PC-3 (cell line): ENCODE results near the gene ST3GAL2. TPM values are rescaled to one million over a fixed set of nuclear protein-coding genes. Genes with fewer than 3 reads are reported as not detected.
"Not testable (repeated sequence)": the region's sequence is repeated elsewhere in the genome, so short reads cannot be mapped to it uniquely, and the experiment has no call there.

ENCODE experiments used
- ATAC-seq: fragments of 200-7000 bp; cut with Tn5 transposase; 2 replicates; pipeline ENCODE4 v1.9.1; 2020; ENCODE audit warnings: mild to moderate bottlenecking, moderate library complexity
- BruUV-seq: library from RNA; stranded (reverse); fragments of 400-500 nt; replicated peaks from 2 replicates; lab custom pipeline; 2021; lab: Mats Ljungman, UMichigan
- CTCF ChIA-PET: fragments of 300-600 bp; sonication (Branson Sonifier 250); formaldehyde crosslinking; loops from one replicate; lab custom pipeline; 2022; ENCODE audit warnings: antibody characterized with exemption; lab: Charles Lee
- POLR2A ChIA-PET: fragments of 300-600 bp; sonication (Branson Sonifier 250); formaldehyde crosslinking; loops from one replicate; lab custom pipeline; 2022; ENCODE audit warnings: antibody characterized with exemption; ENCODE audit not compliant: unreplicated experiment; lab: Charles Lee
- DNase-seq: peaks from one replicate; pipeline ENCODE4 v3.0.0-alpha.2; 2015
- H2AFZ ChIP-seq: fragments of 300-600 bp; sonication (generic); 2 replicates; pipeline ENCODE4 v1.6.0; 2016; ENCODE audit warnings: antibody characterized with exemption, low read length
- H3F3A ChIP-seq: fragments of 300-600 bp; sonication (generic); one replicate; pipeline ENCODE4 v1.6.0; 2017; ENCODE audit warnings: antibody characterized with exemption, low read length, control low read depth, mild to moderate bottlenecking; ENCODE audit not compliant: unreplicated experiment
- H3K27ac ChIP-seq: fragments of 300-600 bp; sonication (generic); 2 replicates; pipeline ENCODE4 v1.5.1; 2016; ENCODE audit warnings: mild to moderate bottlenecking, low read length
- H3K27me3 ChIP-seq: fragments of 300-600 bp; sonication (generic); 2 replicates; pipeline ENCODE4 v1.6.1; 2016; ENCODE audit warnings: low read length, mixed read lengths
- H3K36me3 ChIP-seq: fragments of 300-600 bp; sonication (generic); 2 replicates; pipeline ENCODE4 v1.6.1; 2016; ENCODE audit warnings: low read depth, mixed run types, low read length, mixed read lengths
- H3K4me1 ChIP-seq: fragments of 300-600 bp; sonication (generic); 2 replicates; pipeline ENCODE4 v1.5.1; 2016; ENCODE audit warnings: low read length; ENCODE audit not compliant: insufficient read depth
- H3K4me2 ChIP-seq: fragments of 300-600 bp; sonication (generic); 2 replicates; pipeline ENCODE4 v1.6.0; 2016; ENCODE audit warnings: low read length
- H3K4me3 ChIP-seq: fragments of 300-600 bp; sonication (generic); 2 replicates; pipeline ENCODE4 v1.5.1; 2016; ENCODE audit warnings: mild to moderate bottlenecking, low read length, mixed read lengths
- H3K79me2 ChIP-seq: fragments of 300-600 bp; sonication (generic); 2 replicates; pipeline ENCODE4 v1.6.1; 2017; ENCODE audit warnings: low read length, mixed read lengths
- H3K9ac ChIP-seq: fragments of 300-600 bp; sonication (generic); 2 replicates; pipeline ENCODE4 v1.6.0; 2016; ENCODE audit warnings: mild to moderate bottlenecking, low read length
- H3K9me2 ChIP-seq: fragments of 300-600 bp; sonication (generic); replicated peaks from 2 replicates; pipeline ENCODE4 v1.6.1; 2016; ENCODE audit warnings: mixed run types, low read length, mixed read lengths
- H3K9me3 ChIP-seq: fragments of 300-600 bp; sonication (generic); 2 replicates; pipeline ENCODE4 v1.6.1; 2016; ENCODE audit warnings: low read length, mixed read lengths
- H4K20me1 ChIP-seq: fragments of 300-600 bp; sonication (generic); 2 replicates; pipeline ENCODE4 v1.6.1; 2016; ENCODE audit warnings: low read length, mixed read lengths
- EZH2 ChIP-seq: fragments of 300-600 bp; sonication (generic); IDR thresholded peaks from one replicate; pipeline ENCODE4 v1.6.1; 2017; ENCODE audit warnings: antibody characterized with exemption, mild to moderate bottlenecking, low read length; ENCODE audit not compliant: unreplicated experiment
- EZH2phosphoT487 ChIP-seq: fragments of 300-600 bp; sonication (generic); IDR thresholded peaks from 2 replicates; pipeline ENCODE4 v1.6.1; 2018; ENCODE audit warnings: mild to moderate bottlenecking, antibody characterized with exemption, low read length, borderline replicate concordance
- intact Hi-C: fragments of 100-400 bp; cut with micrococcal nuclease; formaldehyde crosslinking; loops from 2 replicates; pipeline ENCODE4 v1.9.0; 2023
- total RNA-seq: library from RNA; depleted of rRNA; stranded (reverse); fragments of >200 nt; gene quantifications from 2 replicates; pipeline ENCODE4 v1.2.3, GENCODE V29; 2014
- TF ChIP-seq, protein P1 (sequence below): fragments of 300-600 bp; sonication (generic); conservative IDR thresholded peaks from 2 replicates; pipeline ENCODE4 v1.5.1; 2017; ENCODE audit warnings: antibody characterized with exemption, low read depth, mild to moderate bottlenecking, low read length

The ST3GAL2 gene
- total RNA-seq, 1 experiment from 2014 or later, result 9.8 TPM

DNA sequence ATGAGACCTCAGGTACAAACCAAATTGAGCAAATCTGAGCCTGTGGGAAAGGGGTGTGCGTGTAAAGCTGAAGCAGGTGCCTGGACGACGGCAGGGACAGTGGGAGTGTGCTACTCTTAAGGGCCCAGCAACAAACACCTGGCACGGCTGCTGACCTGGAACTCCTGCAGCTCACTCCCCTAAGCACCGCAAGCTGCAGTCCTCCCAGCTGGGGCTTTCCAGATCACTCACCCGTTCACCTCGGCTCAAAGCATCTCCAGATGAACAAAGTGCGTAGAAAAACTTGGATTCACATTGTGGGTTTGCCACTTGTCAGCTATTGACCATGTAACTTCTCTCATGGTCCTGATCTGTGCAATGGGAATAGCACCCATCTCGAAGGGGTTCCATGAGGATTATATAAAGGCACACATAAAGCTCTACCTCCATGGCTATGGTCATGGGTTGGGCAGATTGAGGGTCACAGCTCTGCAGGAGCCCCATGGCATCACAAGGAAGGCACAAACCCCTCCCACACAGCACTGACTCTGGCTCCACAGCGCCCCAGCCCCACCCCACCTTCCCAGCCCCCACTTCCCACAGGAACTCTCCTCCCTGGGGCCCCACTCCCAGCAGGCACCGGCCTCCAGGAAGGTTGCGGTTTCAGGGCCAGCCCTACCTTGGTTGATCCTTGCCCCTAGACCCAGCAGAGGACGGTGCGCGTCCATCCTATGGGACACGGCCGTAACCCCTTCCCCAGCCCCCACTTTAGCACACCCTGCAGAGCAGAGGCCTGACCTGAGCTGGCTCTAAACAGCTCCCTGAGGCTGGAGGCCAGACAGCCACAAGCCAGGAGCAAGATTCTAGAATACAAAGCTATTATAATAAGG, 21.9 kb downstream of the ST3GAL2 start:
- ChIA-PET POLR2A (no interaction called here), CTCF (no interaction called here)
- Histone ChIP-seq H3K9me3 (no peaks in the 10 kb centered on the region), H3K4me2 (no peak overlapping the region), H4K20me1 (no peaks in the 10 kb centered on the region), H3K4me1 (no peaks in the 10 kb centered on the region), H3F3A (no peaks in the 10 kb centered on the region), H3K4me3 (no peak overlapping the region), H3K27me3 (no peaks in the 10 kb centered on the region), H3K79me2 (no peaks in the 10 kb centered on the region), H3K27ac (no peak overlapping the region), H2AFZ (no peak overlapping the region), H3K36me3 (no peaks in the 10 kb centered on the region), H3K9ac (no peak overlapping the region), H3K9me2 (no peaks in the 10 kb centered on the region)
- ATAC-seq, result no peak
- DNase-seq, result no peak
- no TSS peak for BruUV-seq
- TF ChIP-seq, protein P1, sequence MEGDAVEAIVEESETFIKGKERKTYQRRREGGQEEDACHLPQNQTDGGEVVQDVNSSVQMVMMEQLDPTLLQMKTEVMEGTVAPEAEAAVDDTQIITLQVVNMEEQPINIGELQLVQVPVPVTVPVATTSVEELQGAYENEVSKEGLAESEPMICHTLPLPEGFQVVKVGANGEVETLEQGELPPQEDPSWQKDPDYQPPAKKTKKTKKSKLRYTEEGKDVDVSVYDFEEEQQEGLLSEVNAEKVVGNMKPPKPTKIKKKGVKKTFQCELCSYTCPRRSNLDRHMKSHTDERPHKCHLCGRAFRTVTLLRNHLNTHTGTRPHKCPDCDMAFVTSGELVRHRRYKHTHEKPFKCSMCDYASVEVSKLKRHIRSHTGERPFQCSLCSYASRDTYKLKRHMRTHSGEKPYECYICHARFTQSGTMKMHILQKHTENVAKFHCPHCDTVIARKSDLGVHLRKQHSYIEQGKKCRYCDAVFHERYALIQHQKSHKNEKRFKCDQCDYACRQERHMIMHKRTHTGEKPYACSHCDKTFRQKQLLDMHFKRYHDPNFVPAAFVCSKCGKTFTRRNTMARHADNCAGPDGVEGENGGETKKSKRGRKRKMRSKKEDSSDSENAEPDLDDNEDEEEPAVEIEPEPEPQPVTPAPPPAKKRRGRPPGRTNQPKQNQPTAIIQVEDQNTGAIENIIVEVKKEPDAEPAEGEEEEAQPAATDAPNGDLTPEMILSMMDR, result no peak
- no peak for TF ChIP-seq EZH2
- no peak for TF ChIP-seq EZH2phosphoT487
- intact Hi-C loops, result no loop called here

DNA sequence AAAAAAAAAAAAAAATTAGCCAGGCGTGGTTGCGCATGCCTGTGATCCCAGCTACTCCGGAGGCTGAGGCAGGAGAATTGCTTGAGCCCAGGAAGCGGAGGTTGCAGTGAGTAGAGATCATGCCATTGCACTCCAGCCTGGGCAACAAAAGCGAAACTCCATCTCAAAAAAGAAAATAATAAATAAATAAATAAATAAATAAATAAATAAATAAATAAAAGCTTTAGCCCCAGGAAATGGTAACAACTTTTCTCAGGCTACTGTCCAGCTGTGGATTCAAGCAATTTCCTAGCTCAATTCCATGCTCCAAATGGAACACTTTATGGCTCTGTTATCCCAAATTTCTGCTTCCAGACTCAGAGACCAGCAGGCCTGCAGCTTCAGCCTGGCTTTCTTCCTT, 25.3 kb downstream of the ST3GAL2 start:
- H3K4me2 ChIP-seq, DNase-seq, POLR2A ChIA-PET, H3F3A ChIP-seq, H3K27ac ChIP-seq, H4K20me1 ChIP-seq, intact Hi-C loops, H3K9me2 ChIP-seq, H2AFZ ChIP-seq, BruUV-seq, H3K9ac ChIP-seq, ATAC-seq, CTCF ChIA-PET, H3K27me3 ChIP-seq, H3K4me1 ChIP-seq, H3K79me2 ChIP-seq, H3K36me3 ChIP-seq, H3K9me3 ChIP-seq, H3K4me3 ChIP-seq: not testable (repeated sequence)

DNA sequence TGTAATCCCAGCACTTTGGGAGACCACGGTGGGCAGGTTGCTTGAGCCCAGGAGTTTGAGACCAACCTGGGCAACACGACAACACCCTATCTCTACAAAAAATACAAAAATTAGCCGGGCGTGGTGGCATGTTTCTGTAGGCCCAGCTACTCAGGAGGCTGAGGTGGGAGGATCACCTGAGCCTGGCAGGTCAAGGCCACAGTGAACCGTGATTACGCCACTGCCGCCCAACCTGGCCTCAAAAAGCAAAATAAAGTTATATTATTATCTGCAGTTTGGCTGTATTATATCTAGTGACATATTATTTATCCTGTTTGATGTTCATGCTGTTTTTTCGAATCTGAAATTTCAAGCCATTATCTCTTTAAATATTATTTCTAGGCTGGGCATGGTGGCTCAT, 26.5 kb downstream of the ST3GAL2 start:
- DNase-seq, result no peak
- Histone ChIP-seq H3K9me3 (no peaks in the 10 kb centered on the region), H3K4me1 (no peaks in the 10 kb centered on the region), H3K9me2 (no peaks in the 10 kb centered on the region), H3K4me2 (no peak overlapping the region), H3K9ac (no peak overlapping the region), H3K4me3 (no peak overlapping the region), H3K79me2 (no peaks in the 10 kb centered on the region), H2AFZ (no peak overlapping the region), H4K20me1 (no peaks in the 10 kb centered on the region), H3K27ac (no peak overlapping the region), H3K27me3 (no peaks in the 10 kb centered on the region), H3F3A (no peaks in the 10 kb centered on the region), H3K36me3 (no peaks in the 10 kb centered on the region)
- ChIA-PET CTCF (no interaction called here), POLR2A (no interaction called here)
- ATAC-seq, result no peak
- intact Hi-C loops, result no loop called here
- BruUV-seq, result no TSS peak
- no peak for TF ChIP-seq EZH2
- no peak for TF ChIP-seq EZH2phosphoT487
- TF ChIP-seq, protein P1, result no peak
